ENCODE data around the gene CAMTA2. TPM values are rescaled to one million over a fixed set of nuclear protein-coding genes. Genes with fewer than 3 reads are reported as not detected.

Gene CAMTA2
- total RNA-seq, 1 experiment from 2014 or later: 51.1 TPM

DNA sequence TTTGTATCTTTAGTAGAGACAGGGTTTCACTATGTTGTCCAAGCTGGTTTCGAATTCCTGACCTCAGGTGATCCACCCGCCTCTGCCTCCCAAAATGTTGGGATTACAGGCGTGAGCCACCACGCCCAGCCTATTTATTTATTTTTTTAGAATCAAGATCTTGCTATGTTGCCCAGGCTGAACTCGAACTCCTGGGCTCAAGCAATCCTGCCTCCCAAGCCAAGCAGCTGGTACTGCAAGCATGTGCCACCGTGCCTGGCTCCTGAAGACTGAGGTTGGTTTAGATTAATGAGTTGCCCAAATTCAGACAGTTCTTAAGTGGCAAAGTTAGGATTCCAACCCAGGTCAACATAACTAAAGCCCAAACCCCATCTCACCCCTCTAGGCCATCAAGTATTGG lies 39.8 kb upstream of the CAMTA2 start:
- H2AFZ ChIP-seq: no peak overlapping the region
- TF ChIP-seq, protein P1, sequence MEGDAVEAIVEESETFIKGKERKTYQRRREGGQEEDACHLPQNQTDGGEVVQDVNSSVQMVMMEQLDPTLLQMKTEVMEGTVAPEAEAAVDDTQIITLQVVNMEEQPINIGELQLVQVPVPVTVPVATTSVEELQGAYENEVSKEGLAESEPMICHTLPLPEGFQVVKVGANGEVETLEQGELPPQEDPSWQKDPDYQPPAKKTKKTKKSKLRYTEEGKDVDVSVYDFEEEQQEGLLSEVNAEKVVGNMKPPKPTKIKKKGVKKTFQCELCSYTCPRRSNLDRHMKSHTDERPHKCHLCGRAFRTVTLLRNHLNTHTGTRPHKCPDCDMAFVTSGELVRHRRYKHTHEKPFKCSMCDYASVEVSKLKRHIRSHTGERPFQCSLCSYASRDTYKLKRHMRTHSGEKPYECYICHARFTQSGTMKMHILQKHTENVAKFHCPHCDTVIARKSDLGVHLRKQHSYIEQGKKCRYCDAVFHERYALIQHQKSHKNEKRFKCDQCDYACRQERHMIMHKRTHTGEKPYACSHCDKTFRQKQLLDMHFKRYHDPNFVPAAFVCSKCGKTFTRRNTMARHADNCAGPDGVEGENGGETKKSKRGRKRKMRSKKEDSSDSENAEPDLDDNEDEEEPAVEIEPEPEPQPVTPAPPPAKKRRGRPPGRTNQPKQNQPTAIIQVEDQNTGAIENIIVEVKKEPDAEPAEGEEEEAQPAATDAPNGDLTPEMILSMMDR (conservative IDR thresholded peaks at IDR 0.05): no peak
- no peak for TF ChIP-seq EZH2 (IDR thresholded peaks at IDR 0.05; ENCODE audit: low read depth)
- POLR2A ChIA-PET (ENCODE audit: unreplicated experiment): interaction anchor here (0.6 to 0.7 kb wide), 2 partner anchors 23 to 82 kb away, joined by 3 to 13 read pairs; no protein-coding TSS in a partner anchor
- CTCF ChIA-PET: interaction anchor here (0.6 kb wide), 1 partner anchor 17 kb away, joined by 5 read pairs; no protein-coding TSS in a partner anchor
- no peak overlapping the region for H3K4me2 ChIP-seq
- no peaks in the 10 kb centered on the region for H3K79me2 ChIP-seq (ENCODE audit: low read depth)
- H3K27ac ChIP-seq: no peak overlapping the region
- peaks cover 15% of the 10 kb centered on the region; the same call in 1 of the 2 replicates for H3K4me1 ChIP-seq (replicated peaks; ENCODE audit: insufficient read depth)
- no peaks in the 10 kb centered on the region for H3K9me2 ChIP-seq (ENCODE audit: insufficient read depth)
- BruUV-seq (replicated peaks): no TSS peak
- intact Hi-C loops (cut with micrococcal nuclease; ENCODE audit: unreplicated experiment): no loop called here
- no peak for DNase-seq
- H3K4me3 ChIP-seq: no peak overlapping the region
- no peaks in the 10 kb centered on the region for H3K36me3 ChIP-seq (ENCODE audit: low read depth)
- H3K27me3 ChIP-seq (ENCODE audit: insufficient read depth, low read depth): no peaks in the 10 kb centered on the region
- H3K9me3 ChIP-seq (ENCODE audit: insufficient read depth, low read depth): no peaks in the 10 kb centered on the region
- no peaks in the 10 kb centered on the region for H4K20me1 ChIP-seq (ENCODE audit: insufficient read depth)
- H3F3A ChIP-seq (ENCODE audit: insufficient read depth, low read depth): peaks cover 19% of the 10 kb centered on the region

DNA sequence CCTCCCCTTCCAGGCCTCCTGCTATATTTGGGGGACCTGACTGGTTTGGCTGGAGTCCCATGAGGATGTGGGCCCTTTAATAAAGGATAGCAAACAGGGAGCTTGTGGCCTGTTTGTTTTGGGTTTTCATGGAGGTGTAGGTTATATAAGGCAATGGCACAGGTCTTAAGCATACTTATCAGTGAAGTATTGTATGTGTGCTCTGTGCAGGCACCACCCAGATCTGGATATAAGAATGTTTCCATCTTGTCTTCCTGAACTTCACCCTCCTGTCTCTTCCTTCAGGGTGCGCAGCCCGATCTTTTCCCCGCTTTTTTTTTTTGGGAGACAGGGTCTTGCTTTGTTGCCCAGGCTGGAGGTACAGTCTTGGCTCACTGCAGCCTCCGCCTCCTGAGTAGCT lies 37.1 kb upstream of the CAMTA2 start:
- H3F3A ChIP-seq (ENCODE audit: insufficient read depth, low read depth): peaks cover 19% of the 10 kb centered on the region; the same call in 1 of the 2 replicates
- ChIA-PET POLR2A (ENCODE audit: unreplicated experiment) (no interaction called here), CTCF (no interaction called here)
- H3K27ac ChIP-seq: no peak overlapping the region
- BruUV-seq (replicated peaks): no TSS peak
- no peaks in the 10 kb centered on the region for H4K20me1 ChIP-seq (ENCODE audit: insufficient read depth)
- H3K79me2 ChIP-seq (ENCODE audit: low read depth): no peaks in the 10 kb centered on the region
- intact Hi-C loops (cut with micrococcal nuclease; ENCODE audit: unreplicated experiment): no loop called here
- H3K9me3 ChIP-seq (ENCODE audit: insufficient read depth, low read depth): no peaks in the 10 kb centered on the region
- no peak overlapping the region for H2AFZ ChIP-seq
- 0 out of 2 replicates have a peak, but pooled peaks cover 7% of the 10 kb centered on the region for H3K36me3 ChIP-seq (ENCODE audit: low read depth)
- H3K4me1 ChIP-seq (replicated peaks; ENCODE audit: insufficient read depth): peaks cover 12% of the 10 kb centered on the region; the same call in 1 of the 2 replicates
- H3K27me3 ChIP-seq (ENCODE audit: insufficient read depth, low read depth): no peaks in the 10 kb centered on the region
- no peak for TF ChIP-seq EZH2 (IDR thresholded peaks at IDR 0.05; ENCODE audit: low read depth)
- TF ChIP-seq, protein P1 (conservative IDR thresholded peaks at IDR 0.05): no peak
- no peak overlapping the region for H3K4me3 ChIP-seq
- H3K4me2 ChIP-seq: no peak overlapping the region
- DNase-seq: no peak
- no peaks in the 10 kb centered on the region for H3K9me2 ChIP-seq (ENCODE audit: insufficient read depth)

DNA sequence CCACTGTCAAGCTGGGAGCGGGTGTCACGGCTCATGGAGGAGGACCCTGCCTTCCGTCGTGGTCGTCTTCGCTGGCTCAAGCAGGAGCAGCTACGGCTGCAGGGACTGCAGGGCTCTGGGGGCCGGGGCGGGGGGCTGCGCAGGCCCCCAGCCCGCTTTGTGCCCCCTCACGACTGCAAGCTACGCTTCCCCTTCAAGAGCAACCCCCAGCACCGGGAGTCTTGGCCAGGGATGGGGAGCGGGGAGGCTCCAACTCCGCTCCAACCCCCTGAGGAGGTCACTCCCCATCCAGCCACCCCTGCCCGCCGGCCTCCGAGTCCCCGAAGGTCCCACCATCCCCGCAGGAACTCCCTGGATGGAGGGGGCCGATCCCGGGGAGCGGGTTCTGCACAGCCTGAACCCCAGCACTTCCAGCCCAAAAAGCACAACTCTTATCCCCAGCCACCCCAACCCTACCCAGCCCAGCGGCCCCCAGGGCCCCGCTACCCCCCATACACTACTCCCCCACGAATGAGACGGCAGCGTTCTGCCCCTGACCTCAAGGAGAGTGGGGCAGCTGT lies 36.2 kb upstream of the CAMTA2 start:
- H3K4me2 ChIP-seq: no peak overlapping the region
- no peak overlapping the region for H3K27ac ChIP-seq
- H3K4me3 ChIP-seq: no peak overlapping the region
- no peaks in the 10 kb centered on the region for H4K20me1 ChIP-seq (ENCODE audit: insufficient read depth)
- no peak for DNase-seq
- ChIA-PET CTCF (no interaction called here), POLR2A (ENCODE audit: unreplicated experiment) (interaction anchor here (0.6 to 0.7 kb wide), 2 partner anchors 12 to 17 kb away, joined by 3 to 16 read pairs; no protein-coding TSS in a partner anchor)
- peaks cover 12% of the 10 kb centered on the region; the same call in 1 of the 2 replicates for H3K4me1 ChIP-seq (replicated peaks; ENCODE audit: insufficient read depth)
- no peaks in the 10 kb centered on the region for H3K27me3 ChIP-seq (ENCODE audit: insufficient read depth, low read depth)
- H3K79me2 ChIP-seq (ENCODE audit: low read depth): no peaks in the 10 kb centered on the region
- intact Hi-C loops (cut with micrococcal nuclease; ENCODE audit: unreplicated experiment): no loop called here
- 0 out of 2 replicates have a peak, but pooled peaks cover 7% of the 10 kb centered on the region for H3K36me3 ChIP-seq (ENCODE audit: low read depth)
- TF ChIP-seq, protein P1 (conservative IDR thresholded peaks at IDR 0.05): no peak
- no peak for TF ChIP-seq EZH2 (IDR thresholded peaks at IDR 0.05; ENCODE audit: low read depth)
- no peaks in the 10 kb centered on the region for H3K9me2 ChIP-seq (ENCODE audit: insufficient read depth)
- H3F3A ChIP-seq (ENCODE audit: insufficient read depth, low read depth): peaks cover 19% of the 10 kb centered on the region; the same call in 1 of the 2 replicates
- no TSS peak for BruUV-seq (replicated peaks)
- no peak overlapping the region for H2AFZ ChIP-seq
- no peaks in the 10 kb centered on the region for H3K9me3 ChIP-seq (ENCODE audit: insufficient read depth, low read depth)
